H9 (cell line): ENCODE data around the gene KRT71. TPM values are rescaled to one million over a fixed set of nuclear protein-coding genes. Genes with fewer than 3 reads are reported as not detected.

Experiments used
- DNase-seq: peaks from one replicate; pipeline ENCODE4 v3.0.0-alpha.2; 2017
- H2AFZ ChIP-seq: one replicate; pipeline ENCODE4 v1.6.1; 2013; ENCODE audit warnings: mild to moderate bottlenecking, low read length, control low read depth, moderate library complexity
- H2AK5ac ChIP-seq: 2 replicates; pipeline ENCODE4 v1.6.1; 2013; ENCODE audit warnings: low read length, control low read depth, mixed read lengths; ENCODE audit not compliant: insufficient read length
- H2BK120ac ChIP-seq: one replicate; pipeline ENCODE4 v1.6.1; 2013; ENCODE audit warnings: low read depth, mild to moderate bottlenecking, low read length, control low read depth, inconsistent platforms; ENCODE audit not compliant: poor library complexity, severe bottlenecking
- H2BK12ac ChIP-seq: 2 replicates; pipeline ENCODE4 v1.6.1; 2013; ENCODE audit warnings: low read length, control low read depth, mixed read lengths, low read depth; ENCODE audit not compliant: insufficient read length
- H2BK15ac ChIP-seq: 2 replicates; pipeline ENCODE4 v1.6.1; 2013; ENCODE audit warnings: low read depth, low read length, control low read depth
- H2BK20ac ChIP-seq: one replicate; pipeline ENCODE4 v1.6.1; 2013; ENCODE audit warnings: low read depth, mild to moderate bottlenecking, low read length, control low read depth, inconsistent platforms; ENCODE audit not compliant: poor library complexity, severe bottlenecking
- H2BK5ac ChIP-seq: 2 replicates; pipeline ENCODE4 v1.6.1; 2013; ENCODE audit warnings: low read length, control low read depth, mixed read lengths; ENCODE audit not compliant: insufficient read length
- H3K14ac ChIP-seq: 2 replicates; pipeline ENCODE4 v1.6.1; 2013; ENCODE audit warnings: low read length, control low read depth; ENCODE audit not compliant: insufficient read depth
- H3K18ac ChIP-seq: 2 replicates; pipeline ENCODE4 v1.6.1; 2013; ENCODE audit warnings: low read depth, mild to moderate bottlenecking, mixed read lengths, low read length, control low read depth; ENCODE audit not compliant: insufficient read length
- H3K23ac ChIP-seq: 2 replicates; pipeline ENCODE4 v1.6.1; 2013; ENCODE audit warnings: low read length, control low read depth, mixed read lengths, low read depth; ENCODE audit not compliant: insufficient read length
- H3K23me2 ChIP-seq: 2 replicates; pipeline ENCODE4 v1.6.1; 2013; ENCODE audit warnings: low read depth, mild to moderate bottlenecking, mixed read lengths, low read length, control low read depth; ENCODE audit not compliant: insufficient read length, poor library complexity, severe bottlenecking
- H3K27ac ChIP-seq: 2 replicates; pipeline ENCODE4 v1.5.1; 2013; ENCODE audit warnings: low read length, control low read depth, mixed read lengths, low read depth; ENCODE audit not compliant: insufficient read length
- H3K27me3 ChIP-seq: 2 replicates; pipeline ENCODE4 v1.6.1; 2013; ENCODE audit warnings: low read length, control low read depth, inconsistent platforms; ENCODE audit not compliant: insufficient read depth
- H3K4ac ChIP-seq: 2 replicates; pipeline ENCODE4 v1.6.1; 2013; ENCODE audit warnings: low read depth, mild to moderate bottlenecking, control low read depth, inconsistent platforms, low read length, moderate library complexity
- H3K4me1 ChIP-seq: 2 replicates; pipeline ENCODE4 v1.6.1; 2013; ENCODE audit warnings: low read length, control low read depth, inconsistent platforms; ENCODE audit not compliant: insufficient read depth
- H3K4me2 ChIP-seq: 2 replicates; pipeline ENCODE4 v1.6.1; 2013; ENCODE audit warnings: low read length, control low read depth, mixed read lengths; ENCODE audit not compliant: insufficient read length, insufficient read depth
- H3K56ac ChIP-seq: 2 replicates; pipeline ENCODE4 v1.6.1; 2013; ENCODE audit warnings: low read depth, mild to moderate bottlenecking, mixed read lengths, low read length, control low read depth; ENCODE audit not compliant: insufficient read length
- H3K79me1 ChIP-seq: 2 replicates; pipeline ENCODE4 v1.6.1; 2013; ENCODE audit warnings: low read depth, mild to moderate bottlenecking, moderate library complexity, low read length, control low read depth, inconsistent platforms; ENCODE audit not compliant: insufficient read depth, poor library complexity, severe bottlenecking
- H3K79me2 ChIP-seq: 2 replicates; pipeline ENCODE4 v1.6.1; 2013; ENCODE audit warnings: low read length, control low read depth, inconsistent platforms; ENCODE audit not compliant: insufficient read depth
- H3K9ac ChIP-seq: 2 replicates; pipeline ENCODE4 v1.6.1; 2013; ENCODE audit warnings: low read length, control low read depth, mixed read lengths; ENCODE audit not compliant: insufficient read length; ENCODE audit errors: extremely low read depth
- H3K9me3 ChIP-seq: one replicate; pipeline ENCODE4 v1.6.1; 2013; ENCODE audit warnings: low read depth, low read length, inconsistent platforms; ENCODE audit not compliant: control insufficient read depth
- H3T11ph ChIP-seq: one replicate; pipeline ENCODE4 v1.6.1; 2013; ENCODE audit warnings: mild to moderate bottlenecking, low read length, control low read depth, inconsistent platforms
- H4K20me1 ChIP-seq: one replicate; pipeline ENCODE4 v1.6.1; 2013; ENCODE audit not compliant: control insufficient read depth, insufficient read length, insufficient read depth
- H4K5ac ChIP-seq: 2 replicates; pipeline ENCODE4 v1.6.1; 2013; ENCODE audit warnings: low read depth, mild to moderate bottlenecking, mixed read lengths, low read length, control low read depth; ENCODE audit not compliant: insufficient read length
- H4K8ac ChIP-seq: replicated peaks from 2 replicates; pipeline ENCODE4 v1.6.1; 2013; ENCODE audit warnings: low read length, control low read depth, mixed read lengths, low read depth; ENCODE audit not compliant: insufficient read length
- H4K91ac ChIP-seq: 2 replicates; pipeline ENCODE4 v1.6.1; 2013; ENCODE audit warnings: low read depth, mild to moderate bottlenecking, moderate library complexity, mixed read lengths, low read length, control low read depth; ENCODE audit not compliant: insufficient read length
- H3K27ac Mint-ChIP-seq, 3 experiments: 2 replicates in 2 of 3; 3 replicates in 1 of 3; pipeline ENCODE4 v1.8.0; 2020 to 2021; ENCODE audit warnings: mixed read lengths in 3 of 3, mild to moderate bottlenecking in 1 of 3, moderate library complexity in 1 of 3
- H3K27me3 Mint-ChIP-seq: 2 replicates; pipeline ENCODE4 v1.8.0; 2021; ENCODE audit warnings: low read depth, mild to moderate bottlenecking, moderate library complexity, mixed read lengths
- H3K36me3 Mint-ChIP-seq, 3 experiments: 2 replicates in 2 of 3; 3 replicates in 1 of 3; pipeline ENCODE4 v1.8.0; 2020 to 2021; ENCODE audit warnings: low read depth in 3 of 3, mixed read lengths in 3 of 3; ENCODE audit not compliant: insufficient read depth in 1 of 3
- H3K4me1 Mint-ChIP-seq, 2 experiments: 2 replicates each; pipeline ENCODE4 v1.8.0; 2020; ENCODE audit warnings: mixed read lengths in 2 of 2
- H3K4me3 Mint-ChIP-seq, 2 experiments: 2 replicates in 1 of 2; 3 replicates in 1 of 2; pipeline ENCODE4 v1.8.0; 2020 to 2021; ENCODE audit warnings: mild to moderate bottlenecking in 2 of 2, mixed read lengths in 2 of 2, moderate library complexity in 1 of 2
- H3K9me3 Mint-ChIP-seq, 2 experiments: 2 replicates in 1 of 2; 3 replicates in 1 of 2; pipeline ENCODE4 v1.8.0; 2020; ENCODE audit warnings: mild to moderate bottlenecking in 2 of 2, mixed read lengths in 2 of 2, moderate library complexity in 1 of 2
- WGBS: extraction: QIAGEN DNeasy Blood & Tissue Kit; methylation state at CpG from one replicate; pipeline ENCODE4 v1.1.7; 2013; ENCODE audit warnings: missing lambda C conversion rate, low lambda C conversion rate, mixed read lengths; ENCODE audit not compliant: insufficient read length; ENCODE audit errors: extremely low coverage; 5-methylcytosine and 5-hydroxymethylcytosine counted together
- total RNA-seq: library from RNA; stranded (reverse); gene quantifications from 2 replicates; pipeline ENCODE4 v1.2.1, GENCODE V29; 2021
- TF ChIP-seq, protein P1 (sequence below): fragments of 200-600 bp; sonication (generic); conservative IDR thresholded peaks from 3 replicates; pipeline ENCODE4 v1.8.0; 2021; ENCODE audit warnings: antibody characterized with exemption, mild to moderate bottlenecking

KRT71 gene
- total RNA-seq, 1 experiment from 2014 or later, result not detected

DNA sequence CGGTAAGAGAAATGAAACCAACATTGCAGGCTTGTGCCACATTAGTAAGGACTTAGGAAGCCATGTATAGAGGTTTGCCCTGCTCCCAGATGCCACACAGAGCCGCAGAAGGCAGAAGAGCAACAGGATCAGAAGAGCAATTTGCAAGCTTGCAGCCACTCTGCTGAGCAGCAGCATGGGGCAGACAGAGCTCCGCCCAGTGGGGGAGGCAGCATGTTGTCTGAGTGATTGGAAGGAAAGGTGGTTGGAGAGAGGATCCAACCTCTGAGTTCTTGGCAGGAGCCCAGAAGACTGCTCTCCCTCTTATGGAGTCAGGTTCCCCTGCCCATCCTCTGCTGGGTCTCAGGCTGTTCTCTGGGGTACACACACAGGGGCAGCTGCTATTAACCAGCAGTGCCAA lies 57.6 kb downstream of the KRT71 start:
- Histone ChIP-seq H2BK20ac (no peak overlapping the region), H2BK120ac (no peak overlapping the region), H3K4me1 (peaks cover 6% of the 10 kb centered on the region; the same call in 1 of the 2 replicates), H3T11ph (no peak overlapping the region), H4K20me1 (no peaks in the 10 kb centered on the region), H3K4me2 (no peak overlapping the region), H2BK12ac (no peak overlapping the region), H3K9me3 (no peaks in the 10 kb centered on the region), H3K23me2 (no peaks in the 10 kb centered on the region), H3K27me3 (no peaks in the 10 kb centered on the region), H3K23ac (no peak overlapping the region), H3K18ac (no peak overlapping the region), H3K27ac (no peak overlapping the region), H3K14ac (no peak overlapping the region), H3K79me1 (no peaks in the 10 kb centered on the region), H4K91ac (no peak overlapping the region), H3K9ac (no peak overlapping the region), H3K56ac (no peak overlapping the region), H2AFZ (no peak overlapping the region), H2AK5ac (no peak overlapping the region), H4K8ac (no peak overlapping the region), H3K4ac (no peak overlapping the region), H3K79me2 (no peaks in the 10 kb centered on the region), H4K5ac (no peak overlapping the region), H2BK15ac (no peak overlapping the region), H2BK5ac (no peak overlapping the region)
- TF ChIP-seq, protein P1, sequence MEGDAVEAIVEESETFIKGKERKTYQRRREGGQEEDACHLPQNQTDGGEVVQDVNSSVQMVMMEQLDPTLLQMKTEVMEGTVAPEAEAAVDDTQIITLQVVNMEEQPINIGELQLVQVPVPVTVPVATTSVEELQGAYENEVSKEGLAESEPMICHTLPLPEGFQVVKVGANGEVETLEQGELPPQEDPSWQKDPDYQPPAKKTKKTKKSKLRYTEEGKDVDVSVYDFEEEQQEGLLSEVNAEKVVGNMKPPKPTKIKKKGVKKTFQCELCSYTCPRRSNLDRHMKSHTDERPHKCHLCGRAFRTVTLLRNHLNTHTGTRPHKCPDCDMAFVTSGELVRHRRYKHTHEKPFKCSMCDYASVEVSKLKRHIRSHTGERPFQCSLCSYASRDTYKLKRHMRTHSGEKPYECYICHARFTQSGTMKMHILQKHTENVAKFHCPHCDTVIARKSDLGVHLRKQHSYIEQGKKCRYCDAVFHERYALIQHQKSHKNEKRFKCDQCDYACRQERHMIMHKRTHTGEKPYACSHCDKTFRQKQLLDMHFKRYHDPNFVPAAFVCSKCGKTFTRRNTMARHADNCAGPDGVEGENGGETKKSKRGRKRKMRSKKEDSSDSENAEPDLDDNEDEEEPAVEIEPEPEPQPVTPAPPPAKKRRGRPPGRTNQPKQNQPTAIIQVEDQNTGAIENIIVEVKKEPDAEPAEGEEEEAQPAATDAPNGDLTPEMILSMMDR, result no peak
- peak; percentile 80 for DNase-seq
- Mint-ChIP-seq H3K27ac (0 out of 7 replicates have a peak overlapping the region, but pooled peaks of 1 of the 3 experiments have one; percentile 58), H3K27me3 (peaks cover 23% of the 10 kb centered on the region), H3K4me1 (peaks cover 28 to 37% of the 10 kb centered on the region in 2 experiments), H3K9me3 (peaks cover 3 to 7% of the 10 kb centered on the region in 2 experiments; a peak in 3 of 5 replicates), H3K36me3 (no peaks in the 10 kb centered on the region; a peak in 2 of 7 replicates), H3K4me3 (no peak overlapping the region)
- WGBS, result no CpG with 5 or more reads among the region's 3 CpGs
